Activated CD4-positive, alpha-beta T cell treated with anti-CD3 and anti-CD28 coated beads for 36 hours (primary cell): ENCODE results near the gene MORN5. TPM values are rescaled to one million over a fixed set of nuclear protein-coding genes. Genes with fewer than 3 reads are reported as not detected.

Source experiments
- ATAC-seq: fragments of 200-7000 bp; cut with Tn5 transposase; one replicate; pipeline ENCODE4 v1.10.0; 2021; ENCODE audit warnings: mild to moderate bottlenecking, moderate library complexity
- CTCF ChIA-PET: fragments of 350-600 bp; sonication (Branson Sonifier 250); formaldehyde crosslinking; loops from one replicate; lab custom pipeline; 2021; ENCODE audit warnings: antibody characterized with exemption; lab: Charles Lee
- POLR2A ChIA-PET: fragments of 350-600 bp; sonication (Branson Sonifier 250); formaldehyde crosslinking; loops from one replicate; lab custom pipeline; 2021; ENCODE audit warnings: antibody characterized with exemption, inconsistent platforms; lab: Charles Lee
- DNase-seq: peaks from one replicate; pipeline ENCODE4 v3.0.0-alpha.2; 2020
- H3K27ac Mint-ChIP-seq: one replicate; pipeline ENCODE4 v1.8.0; 2021; ENCODE audit warnings: mixed read lengths
- H3K27me3 Mint-ChIP-seq: one replicate; pipeline ENCODE4 v1.8.0; 2021; ENCODE audit warnings: mixed read lengths
- H3K36me3 Mint-ChIP-seq: one replicate; pipeline ENCODE4 v1.8.0; 2021; ENCODE audit warnings: low read depth, mixed read lengths
- H3K4me1 Mint-ChIP-seq: one replicate; pipeline ENCODE4 v1.8.0; 2021; ENCODE audit warnings: mixed read lengths
- H3K4me3 Mint-ChIP-seq: one replicate; pipeline ENCODE4 v1.8.0; 2021; ENCODE audit warnings: mild to moderate bottlenecking, moderate library complexity, mixed read lengths
- H3K9me3 Mint-ChIP-seq: one replicate; pipeline ENCODE4 v1.8.0; 2021; ENCODE audit warnings: low read depth, mixed read lengths
- intact Hi-C, 2 experiments: fragments of 100-400 bp; cut with DNase I in 1 of 2; cut with micrococcal nuclease in 1 of 2; formaldehyde crosslinking; loops; one replicate each; pipeline versions ENCODE4 v1.14.2 to v1.15.1; 2022 to 2024; cut with DNase I, micrococcal nuclease
- total RNA-seq, 2 experiments: library from RNA; stranded (reverse); gene quantifications; one replicate each; pipeline ENCODE4 v1.2.3, GENCODE V29; 2021

Gene MORN5
- total RNA-seq, 2 experiments from 2014 or later = not detected

- H3K36me3 Mint-ChIP-seq = no peaks in the 10 kb centered on the region
- ATAC-seq (no peak), DNase-seq (no peak)
- peaks cover 36% of the 10 kb centered on the region for H3K27me3 Mint-ChIP-seq
- ChIA-PET POLR2A (no interaction called here), CTCF (no interaction called here)
- H3K9me3 Mint-ChIP-seq = no peaks in the 10 kb centered on the region
- no peak overlapping the region for H3K27ac Mint-ChIP-seq
- intact Hi-C loops = no loop called here
- H3K4me3 Mint-ChIP-seq = no peak overlapping the region
- H3K4me1 Mint-ChIP-seq = no peaks in the 10 kb centered on the region
Observed at GRCh38 chr9:122226758-122227574, 67.3 kb downstream of the MORN5 start.

- H3K27ac Mint-ChIP-seq = no peak overlapping the region
- no peaks in the 10 kb centered on the region for H3K36me3 Mint-ChIP-seq
- no peaks in the 10 kb centered on the region for H3K9me3 Mint-ChIP-seq
- intact Hi-C loops = no loop called here
- ChIA-PET CTCF (interaction anchor here (0.7 kb wide), 1 partner anchor 129 kb away, joined by 3 read pairs; no protein-coding TSS in a partner anchor), POLR2A (no interaction called here)
- peaks cover 30% of the 10 kb centered on the region for H3K27me3 Mint-ChIP-seq
- no peak overlapping the region for H3K4me3 Mint-ChIP-seq
- no peak for DNase-seq
- no peaks in the 10 kb centered on the region for H3K4me1 Mint-ChIP-seq
- ATAC-seq = no peak
Observed at GRCh38 chr9:122227575-122227900, 67.8 kb downstream of the MORN5 start.

GRCh38 chr9:122228191-122228567 lies 68.5 kb downstream of the MORN5 start:
- ATAC-seq (no peak), DNase-seq (no peak)
- CTCF ChIA-PET = interaction anchor here (0.7 to 1.1 kb wide), 2 partner anchors 36 to 129 kb away, joined by 3 to 4 read pairs; partner anchors contain the start of genes MRRF and RBM18
- peaks cover 25% of the 10 kb centered on the region for H3K27me3 Mint-ChIP-seq
- H3K9me3 Mint-ChIP-seq = no peaks in the 10 kb centered on the region
- no peak overlapping the region for H3K27ac Mint-ChIP-seq
- H3K36me3 Mint-ChIP-seq = no peaks in the 10 kb centered on the region
- H3K4me1 Mint-ChIP-seq = no peaks in the 10 kb centered on the region
- no peak overlapping the region for H3K4me3 Mint-ChIP-seq
- intact Hi-C loops = no loop called here
- POLR2A ChIA-PET = no interaction called here

- intact Hi-C loops = no loop called here
- no peak within 1 kb of the TSS for H3K27ac Mint-ChIP-seq
- ATAC-seq (peak; percentile 42), DNase-seq (no peak)
- no peak within 1 kb of the TSS for H3K4me3 Mint-ChIP-seq
- H3K36me3 Mint-ChIP-seq = no peaks in the 10 kb centered on the region
- POLR2A ChIA-PET = interaction anchor here (0.7 kb wide), 1 partner anchor 91 kb away, joined by 4 read pairs; no protein-coding TSS in a partner anchor
- no peaks in the 10 kb centered on the region for H3K9me3 Mint-ChIP-seq
- CTCF ChIA-PET = interaction anchor here (1.1 kb wide), 1 partner anchor 36 kb away, joined by 4 read pairs; the partner anchor contains the start of genes MRRF and RBM18
- no peaks in the 10 kb centered on the region for H3K4me1 Mint-ChIP-seq
- peaks cover 19% of the 10 kb centered on the region for H3K27me3 Mint-ChIP-seq
Observed at GRCh38 chr9:122228568-122229484, 69.1 kb downstream of the MORN5 start, which contains the start of gene LHX6. Gene LHX6 (minus strand): TSS chr9:122228957. CDS start chr9:122228740, 217 bp downstream.

- H3K36me3 Mint-ChIP-seq = no peaks in the 10 kb centered on the region
- ChIA-PET CTCF (no interaction called here), POLR2A (interaction anchor here (0.7 kb wide), 1 partner anchor 91 kb away, joined by 4 read pairs; no protein-coding TSS in a partner anchor)
- no peak overlapping the region for H3K27ac Mint-ChIP-seq
- peaks cover 15% of the 10 kb centered on the region for H3K27me3 Mint-ChIP-seq
- ATAC-seq = no peak
- H3K9me3 Mint-ChIP-seq = no peaks in the 10 kb centered on the region
- DNase-seq = no peak
- no peak overlapping the region for H3K4me3 Mint-ChIP-seq
- intact Hi-C loops = no loop called here
- no peaks in the 10 kb centered on the region for H3K4me1 Mint-ChIP-seq
Observed at GRCh38 chr9:122229485-122229837, 69.8 kb downstream of the MORN5 start.

GRCh38 chr9:122232796-122233306 lies 73.1 kb downstream of the MORN5 start:
- ChIA-PET CTCF (no interaction called here), POLR2A (no interaction called here)
- intact Hi-C loops = no loop called here
- ATAC-seq (no peak), DNase-seq (no peak)
- no peak overlapping the region for H3K4me3 Mint-ChIP-seq
- no peaks in the 10 kb centered on the region for H3K27me3 Mint-ChIP-seq
- no peaks in the 10 kb centered on the region for H3K4me1 Mint-ChIP-seq
- no peak overlapping the region for H3K27ac Mint-ChIP-seq
- no peaks in the 10 kb centered on the region for H3K9me3 Mint-ChIP-seq
- H3K36me3 Mint-ChIP-seq = no peaks in the 10 kb centered on the region

GRCh38 chr9:122234022-122234748 lies 74.5 kb downstream of the MORN5 start:
- H3K36me3 Mint-ChIP-seq = peaks cover 3% of the 10 kb centered on the region
- H3K9me3 Mint-ChIP-seq = no peaks in the 10 kb centered on the region
- no peak for ATAC-seq
- H3K4me1 Mint-ChIP-seq = no peaks in the 10 kb centered on the region
- CTCF ChIA-PET = no interaction called here
- DNase-seq = no peak
- intact Hi-C loops = no loop called here
- no peaks in the 10 kb centered on the region for H3K27me3 Mint-ChIP-seq
- POLR2A ChIA-PET = no interaction called here
- H3K27ac Mint-ChIP-seq = no peak overlapping the region
- no peak overlapping the region for H3K4me3 Mint-ChIP-seq

GRCh38 chr9:122236681-122237080 lies 77.0 kb downstream of the MORN5 start:
- no peaks in the 10 kb centered on the region for H3K27me3 Mint-ChIP-seq
- H3K4me3 Mint-ChIP-seq = no peak overlapping the region
- no peaks in the 10 kb centered on the region for H3K9me3 Mint-ChIP-seq
- no peak overlapping the region for H3K27ac Mint-ChIP-seq
- H3K36me3 Mint-ChIP-seq = peaks cover 15% of the 10 kb centered on the region
- intact Hi-C loops = no loop called here
- DNase-seq (no peak), ATAC-seq (no peak)
- ChIA-PET CTCF (interaction anchor here (0.9 kb wide), 1 partner anchor 114 kb away, joined by 3 read pairs; no protein-coding TSS in a partner anchor), POLR2A (interaction anchor here (0.5 kb wide), 1 partner anchor 92 kb away, joined by 3 read pairs; no protein-coding TSS in a partner anchor)
- no peaks in the 10 kb centered on the region for H3K4me1 Mint-ChIP-seq

GRCh38 chr9:122239722-122240121 lies 80.0 kb downstream of the MORN5 start:
- Mint-ChIP-seq H3K36me3 (peaks cover 32% of the 10 kb centered on the region), H3K9me3 (no peaks in the 10 kb centered on the region), H3K27me3 (no peaks in the 10 kb centered on the region), H3K4me1 (no peaks in the 10 kb centered on the region), H3K4me3 (no peak overlapping the region), H3K27ac (no peak overlapping the region)
- ChIA-PET POLR2A (no interaction called here), CTCF (interaction anchor here (0.5 kb wide), 1 partner anchor 553 kb away, joined by 3 read pairs; no protein-coding TSS in a partner anchor)
- intact Hi-C loops = no loop called here
- DNase-seq (no peak), ATAC-seq (no peak)

GRCh38 chr9:122244349-122244748 lies 84.6 kb downstream of the MORN5 start:
- H3K4me1 Mint-ChIP-seq = no peaks in the 10 kb centered on the region
- H3K36me3 Mint-ChIP-seq = peaks cover 45% of the 10 kb centered on the region
- no peaks in the 10 kb centered on the region for H3K27me3 Mint-ChIP-seq

GRCh38 chr9:122246666-122247065 lies 87.0 kb downstream of the MORN5 start:
- H3K9me3 Mint-ChIP-seq = no peaks in the 10 kb centered on the region
- no peak overlapping the region for H3K4me3 Mint-ChIP-seq
- no peak overlapping the region for H3K27ac Mint-ChIP-seq
- no peaks in the 10 kb centered on the region for H3K27me3 Mint-ChIP-seq
- peaks cover 44% of the 10 kb centered on the region for H3K36me3 Mint-ChIP-seq
- DNase-seq = no peak
- no peaks in the 10 kb centered on the region for H3K4me1 Mint-ChIP-seq
- CTCF ChIA-PET = interaction anchor here (0.6 to 1.0 kb wide), 3 partner anchors 11 to 119 kb away, joined by 3 read pairs; no protein-coding TSS in a partner anchor
- POLR2A ChIA-PET = no interaction called here
- intact Hi-C loops = no loop called here
- no peak for ATAC-seq

More at GRCh38 chr9:122244349-122244748, 84.6 kb downstream of the MORN5 start:
- intact Hi-C loops = no loop called here
- DNase-seq = no peak
- ChIA-PET CTCF (no interaction called here), POLR2A (no interaction called here)
- Mint-ChIP-seq H3K27ac (no peak overlapping the region), H3K9me3 (no peaks in the 10 kb centered on the region), H3K4me3 (no peak overlapping the region)
- no peak for ATAC-seq
